HG02642 (cell line): ENCODE measurements around the gene ABCA5.

Experiments used
- ATAC-seq: cut with Tn5 transposase; IDR thresholded peaks from one replicate; pipeline ENCODE4 v1.9.1; 2021; ENCODE audit warnings: mild to moderate bottlenecking; ENCODE audit not compliant: unreplicated experiment, poor library complexity

The ABCA5 gene, protein sequence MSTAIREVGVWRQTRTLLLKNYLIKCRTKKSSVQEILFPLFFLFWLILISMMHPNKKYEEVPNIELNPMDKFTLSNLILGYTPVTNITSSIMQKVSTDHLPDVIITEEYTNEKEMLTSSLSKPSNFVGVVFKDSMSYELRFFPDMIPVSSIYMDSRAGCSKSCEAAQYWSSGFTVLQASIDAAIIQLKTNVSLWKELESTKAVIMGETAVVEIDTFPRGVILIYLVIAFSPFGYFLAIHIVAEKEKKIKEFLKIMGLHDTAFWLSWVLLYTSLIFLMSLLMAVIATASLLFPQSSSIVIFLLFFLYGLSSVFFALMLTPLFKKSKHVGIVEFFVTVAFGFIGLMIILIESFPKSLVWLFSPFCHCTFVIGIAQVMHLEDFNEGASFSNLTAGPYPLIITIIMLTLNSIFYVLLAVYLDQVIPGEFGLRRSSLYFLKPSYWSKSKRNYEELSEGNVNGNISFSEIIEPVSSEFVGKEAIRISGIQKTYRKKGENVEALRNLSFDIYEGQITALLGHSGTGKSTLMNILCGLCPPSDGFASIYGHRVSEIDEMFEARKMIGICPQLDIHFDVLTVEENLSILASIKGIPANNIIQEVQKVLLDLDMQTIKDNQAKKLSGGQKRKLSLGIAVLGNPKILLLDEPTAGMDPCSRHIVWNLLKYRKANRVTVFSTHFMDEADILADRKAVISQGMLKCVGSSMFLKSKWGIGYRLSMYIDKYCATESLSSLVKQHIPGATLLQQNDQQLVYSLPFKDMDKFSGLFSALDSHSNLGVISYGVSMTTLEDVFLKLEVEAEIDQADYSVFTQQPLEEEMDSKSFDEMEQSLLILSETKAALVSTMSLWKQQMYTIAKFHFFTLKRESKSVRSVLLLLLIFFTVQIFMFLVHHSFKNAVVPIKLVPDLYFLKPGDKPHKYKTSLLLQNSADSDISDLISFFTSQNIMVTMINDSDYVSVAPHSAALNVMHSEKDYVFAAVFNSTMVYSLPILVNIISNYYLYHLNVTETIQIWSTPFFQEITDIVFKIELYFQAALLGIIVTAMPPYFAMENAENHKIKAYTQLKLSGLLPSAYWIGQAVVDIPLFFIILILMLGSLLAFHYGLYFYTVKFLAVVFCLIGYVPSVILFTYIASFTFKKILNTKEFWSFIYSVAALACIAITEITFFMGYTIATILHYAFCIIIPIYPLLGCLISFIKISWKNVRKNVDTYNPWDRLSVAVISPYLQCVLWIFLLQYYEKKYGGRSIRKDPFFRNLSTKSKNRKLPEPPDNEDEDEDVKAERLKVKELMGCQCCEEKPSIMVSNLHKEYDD (N-terminal part only)

DNA sequence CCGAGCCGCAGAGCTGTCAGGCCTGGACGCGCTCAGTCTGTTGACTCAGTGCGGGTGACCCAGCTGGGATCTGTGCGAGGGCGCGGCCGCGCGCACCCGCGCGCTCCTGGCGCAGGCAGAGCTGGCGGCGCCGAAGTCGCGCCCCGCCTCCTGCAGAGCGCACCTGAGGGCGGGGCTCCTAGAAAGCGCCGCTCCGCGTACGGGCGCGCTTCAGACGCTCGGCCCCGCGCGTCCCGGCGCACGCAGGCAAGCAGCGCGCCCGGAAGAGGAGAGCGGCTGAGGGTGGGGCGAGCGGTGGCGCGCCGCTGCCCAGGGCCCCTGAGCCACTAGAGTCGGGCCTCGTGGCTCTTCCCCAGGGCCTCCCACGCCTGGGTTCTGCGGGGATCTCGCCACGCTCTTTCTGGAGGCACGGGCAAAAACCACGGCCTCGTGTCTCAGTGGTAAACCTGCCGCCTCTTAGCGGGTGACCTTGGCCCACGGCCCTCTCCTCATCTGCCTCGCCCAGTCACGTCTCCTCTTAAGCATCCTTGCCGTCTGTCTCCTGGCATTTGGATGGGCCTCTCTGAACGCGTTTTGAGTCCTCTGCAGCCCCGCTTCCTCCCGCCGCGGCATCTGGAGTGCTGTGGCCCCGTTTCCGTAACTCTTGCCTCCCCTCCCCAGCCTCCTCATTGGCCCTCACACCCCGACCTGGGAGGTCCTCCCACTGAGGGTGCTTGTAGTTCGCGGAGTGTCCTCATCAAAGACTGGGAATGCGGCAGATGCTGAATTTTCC is at the start of gene ABCA5:
Gene ABCA5, minus strand, starts transcription at position 74 of the 772 bp plus-strand sequence. CDS start 12,718 bp downstream, outside the sequence.
- ATAC-seq: peak; percentile 94

DNA sequence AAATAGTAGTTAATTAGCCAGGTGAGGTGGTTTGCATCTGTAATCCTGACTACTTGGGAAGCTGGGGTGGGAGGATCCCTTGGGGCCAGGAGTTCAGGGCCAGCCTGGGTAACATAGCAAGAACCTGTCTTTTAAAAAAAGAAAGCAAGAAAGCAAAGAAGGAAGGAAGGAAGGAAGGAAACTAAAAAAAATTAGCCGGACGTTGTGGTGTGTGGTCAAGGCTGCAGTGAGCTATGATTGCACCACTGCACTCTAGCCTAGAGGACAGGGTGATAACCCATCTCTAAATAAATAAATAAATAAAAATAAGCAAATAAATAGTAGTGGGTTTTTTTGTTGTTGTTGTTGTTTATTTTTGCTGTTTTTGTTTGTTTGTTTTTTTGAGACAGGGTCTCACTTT is 48.3 kb upstream of the ABCA5 start:
- ATAC-seq: no peak

DNA sequence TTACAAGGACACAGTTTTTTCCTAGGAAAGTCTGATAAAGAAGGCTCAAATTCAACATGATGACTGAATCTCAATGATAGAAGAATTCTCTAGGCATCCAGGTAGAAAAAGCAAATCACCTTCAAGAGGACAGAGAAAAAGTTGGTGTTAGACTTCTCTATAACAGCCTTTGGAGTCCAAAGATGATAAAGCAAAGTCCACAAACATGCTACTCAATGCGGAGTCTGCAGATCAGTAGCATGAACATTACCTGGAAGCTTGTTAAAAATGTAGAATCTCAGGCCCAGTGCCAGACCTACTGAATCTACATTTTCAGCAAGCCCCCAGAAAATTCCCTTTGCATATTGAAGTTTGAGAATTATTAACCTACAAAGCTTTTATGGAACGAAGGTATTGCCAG is 46.1 kb upstream of the ABCA5 start:
- no peak for ATAC-seq

DNA sequence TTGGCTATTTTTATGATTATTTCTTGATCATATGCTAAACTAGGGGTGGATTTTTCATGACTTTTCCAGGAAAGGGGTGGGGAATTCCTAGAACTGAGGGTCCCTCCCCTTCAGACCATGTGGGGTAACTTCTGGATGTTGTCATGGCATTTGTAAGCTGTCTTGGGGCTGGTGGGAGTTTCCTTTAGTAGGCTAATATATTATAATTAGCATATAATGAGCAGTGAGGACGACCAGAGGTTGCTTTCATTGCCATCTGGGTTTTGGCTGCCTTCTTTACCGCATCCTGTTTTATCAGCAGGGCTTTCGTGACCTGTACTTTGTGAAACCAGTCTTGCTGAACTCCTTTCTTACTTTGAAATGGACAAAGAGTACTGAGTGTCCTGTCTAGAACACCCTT is 40.4 kb upstream of the ABCA5 start:
- peak; percentile 82 for ATAC-seq

DNA sequence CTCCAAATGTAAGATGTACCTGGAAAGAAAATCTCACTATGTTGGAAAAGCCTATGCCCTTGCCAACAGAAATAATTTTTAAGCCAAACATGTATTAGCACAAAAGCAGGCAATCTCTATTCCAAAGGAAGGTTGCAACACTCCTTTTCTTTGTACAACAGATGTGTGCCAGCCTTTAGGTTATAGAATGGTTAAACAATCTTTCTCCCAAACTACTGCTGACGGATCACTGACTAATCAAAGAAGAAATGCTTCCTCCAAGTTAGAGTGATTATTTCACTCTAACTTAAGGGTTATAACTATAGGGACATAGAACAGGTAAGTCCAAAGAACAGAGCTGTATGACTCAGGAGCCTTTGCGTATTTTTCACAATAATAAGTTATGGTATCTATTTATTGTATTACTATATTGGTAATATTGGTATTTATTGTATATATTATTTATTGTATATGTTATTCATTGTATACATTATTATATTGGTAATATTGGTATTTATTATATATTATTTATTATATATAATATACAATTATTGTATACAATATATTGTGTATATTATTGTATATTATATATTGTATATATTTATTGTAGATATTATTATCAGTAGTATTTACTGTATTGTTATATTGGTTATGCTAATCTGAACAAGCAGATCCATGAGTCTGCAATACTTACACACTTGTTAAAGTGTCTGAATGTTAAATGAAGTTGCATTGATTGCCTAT is 36.7 kb upstream of the ABCA5 start:
- ATAC-seq: no peak

DNA sequence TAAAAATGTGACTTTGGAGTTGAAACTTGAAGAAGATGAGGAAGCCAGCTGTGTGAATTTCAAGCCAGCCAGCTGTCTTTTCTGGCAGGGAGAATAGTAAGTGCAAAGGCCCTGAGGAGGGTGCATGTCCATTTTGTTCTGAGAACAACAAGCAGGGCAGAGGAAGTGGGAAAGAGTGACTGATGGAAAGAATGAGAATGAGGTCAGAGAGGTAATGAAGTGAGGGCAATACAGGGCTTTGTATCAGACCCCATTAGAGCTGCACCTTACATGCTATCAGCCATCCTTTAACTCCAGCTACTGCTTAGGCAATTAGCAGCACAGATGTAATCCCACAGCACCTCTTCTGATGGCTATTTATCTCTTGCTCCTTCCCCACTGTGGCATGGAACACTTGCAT is 34.2 kb upstream of the ABCA5 start:
- ATAC-seq: no peak

DNA sequence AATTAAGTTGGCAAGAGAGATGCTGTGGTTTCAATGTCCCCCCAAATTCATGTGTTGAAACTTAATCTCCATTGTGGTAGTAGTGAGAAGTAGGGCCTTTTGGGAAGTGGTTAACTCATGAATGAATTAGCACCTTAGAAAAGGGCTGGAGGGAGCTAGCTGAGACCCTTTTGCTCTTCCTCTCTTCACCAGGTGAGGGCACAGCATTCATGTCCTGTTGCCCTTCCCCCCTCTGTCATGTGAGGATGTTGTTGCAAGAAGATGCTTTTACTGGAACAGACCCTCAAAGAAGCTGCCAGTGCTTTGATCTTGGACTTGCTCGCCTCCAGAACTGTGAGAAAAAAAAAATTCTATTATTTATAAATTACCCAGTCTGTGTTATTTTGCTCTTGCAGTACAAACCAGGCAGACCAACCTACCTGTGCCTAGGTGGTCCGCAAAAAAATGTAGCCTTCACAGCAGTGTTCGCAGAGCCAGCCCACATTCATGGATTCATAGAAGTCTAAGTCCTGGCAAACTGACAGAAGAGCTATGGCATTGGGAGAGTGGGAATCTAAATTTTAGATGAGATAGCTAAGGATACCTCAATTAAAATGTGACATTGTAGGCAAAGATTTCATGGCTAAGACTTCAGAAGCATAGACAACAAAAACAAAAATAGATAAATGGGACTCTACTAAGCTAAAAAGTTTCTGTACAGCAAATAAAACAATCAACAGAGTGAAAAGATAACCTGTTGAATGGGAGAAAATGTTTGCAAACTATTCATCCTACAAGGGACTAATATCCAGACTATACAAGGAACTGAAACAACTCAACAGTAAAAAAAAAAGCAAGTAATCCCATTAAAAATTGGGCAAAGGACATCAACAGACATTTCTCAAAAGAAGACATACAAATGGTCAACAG is 32.0 kb upstream of the ABCA5 start:
- no peak for ATAC-seq

DNA sequence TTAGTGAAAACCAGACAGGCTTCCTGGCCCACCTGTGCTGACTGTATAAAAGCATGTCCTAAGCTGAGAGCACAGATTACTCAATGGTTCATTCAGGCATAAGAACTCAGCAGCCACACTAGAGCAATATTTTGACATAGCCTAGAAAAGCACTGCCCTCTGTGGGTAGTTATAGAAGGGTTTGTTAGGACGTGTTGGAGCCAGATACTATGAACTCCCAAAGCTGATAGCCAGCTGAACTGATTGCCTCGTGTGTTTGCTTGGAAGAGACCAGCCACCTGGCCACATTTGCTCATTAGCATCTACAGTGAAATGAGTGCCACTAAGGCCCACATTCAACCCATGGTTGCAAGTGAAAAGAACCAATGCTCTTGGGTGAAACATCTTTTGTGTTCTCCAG is 30.8 kb upstream of the ABCA5 start:
- no peak for ATAC-seq

DNA sequence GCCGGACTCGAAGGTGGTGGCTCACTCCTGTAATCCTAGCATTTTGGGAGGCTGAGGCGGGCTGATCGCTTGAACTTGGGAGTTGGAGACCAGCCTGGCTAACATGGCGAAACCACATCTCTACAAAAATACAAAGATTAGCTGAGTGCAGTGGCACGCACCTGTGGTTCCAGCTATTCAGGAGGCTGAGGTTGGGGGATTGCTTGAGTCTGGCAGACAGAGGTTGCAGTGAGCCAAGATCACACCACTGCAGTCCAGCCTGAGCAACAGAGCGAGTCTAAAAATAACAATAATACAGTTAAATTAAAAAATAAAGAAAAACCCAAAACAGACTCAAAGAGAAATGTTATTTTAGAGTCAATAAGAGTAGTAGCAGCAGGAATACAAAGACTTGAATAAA is 29.7 kb upstream of the ABCA5 start:
- ATAC-seq: no peak

DNA sequence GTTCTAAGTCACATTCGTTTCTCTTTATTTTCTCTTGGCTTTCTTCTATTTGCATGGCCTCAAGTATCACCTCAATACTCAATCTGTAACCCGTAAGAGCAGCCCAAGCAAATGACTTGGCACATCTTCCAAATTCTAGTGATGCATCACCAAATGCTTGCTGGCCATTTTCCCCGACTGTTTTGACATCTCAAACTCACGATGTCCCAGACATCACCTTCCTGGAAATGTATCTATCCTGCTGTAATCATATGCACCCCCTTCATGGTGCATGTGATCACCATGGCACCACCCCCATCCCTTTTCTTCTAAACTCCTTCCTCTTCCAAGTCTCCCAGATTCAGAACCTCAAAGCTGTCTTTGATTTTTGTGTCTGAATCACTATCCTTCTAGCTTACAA is 24.0 kb upstream of the ABCA5 start:
- no peak for ATAC-seq

DNA sequence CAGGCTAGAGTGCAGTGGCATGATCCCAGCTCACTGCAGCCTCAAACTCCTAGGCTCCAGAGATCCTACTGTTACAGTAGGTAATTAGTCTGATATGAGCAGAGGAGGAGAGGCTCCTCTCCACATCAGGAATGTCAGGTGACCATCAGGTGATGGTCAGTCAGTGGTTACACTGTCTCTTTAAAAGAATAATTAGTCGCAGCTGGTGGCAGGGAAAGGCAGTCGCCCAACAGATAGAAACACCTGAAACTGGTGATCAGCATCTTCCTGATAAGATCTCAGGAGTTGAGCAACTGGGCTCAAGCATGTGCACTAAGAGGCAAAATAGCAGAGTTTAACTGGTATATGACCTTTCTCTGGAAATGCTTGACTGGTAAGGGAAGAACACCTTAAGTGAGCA is 21.5 kb upstream of the ABCA5 start:
- ATAC-seq: no peak

DNA sequence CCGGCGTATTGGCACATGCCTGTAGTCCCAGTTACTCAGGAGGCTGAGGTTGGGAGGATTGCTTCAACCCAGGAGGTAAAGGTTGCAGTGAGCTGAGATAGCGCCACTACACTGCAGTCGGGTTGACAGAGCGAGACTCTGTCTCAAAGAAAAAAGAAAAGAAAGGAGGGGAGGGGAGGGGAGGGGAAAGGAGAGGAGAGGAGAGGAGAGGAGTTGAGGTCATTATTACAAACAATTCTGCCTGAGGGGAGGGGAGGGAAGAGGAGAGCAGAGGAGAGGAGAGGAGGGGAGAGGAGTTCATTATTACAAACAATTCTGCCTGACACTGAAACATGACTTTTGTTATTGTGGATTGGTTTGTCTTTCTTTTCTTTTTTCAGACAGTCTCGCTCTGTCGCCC is 19.8 kb upstream of the ABCA5 start:
- ATAC-seq: no peak

DNA sequence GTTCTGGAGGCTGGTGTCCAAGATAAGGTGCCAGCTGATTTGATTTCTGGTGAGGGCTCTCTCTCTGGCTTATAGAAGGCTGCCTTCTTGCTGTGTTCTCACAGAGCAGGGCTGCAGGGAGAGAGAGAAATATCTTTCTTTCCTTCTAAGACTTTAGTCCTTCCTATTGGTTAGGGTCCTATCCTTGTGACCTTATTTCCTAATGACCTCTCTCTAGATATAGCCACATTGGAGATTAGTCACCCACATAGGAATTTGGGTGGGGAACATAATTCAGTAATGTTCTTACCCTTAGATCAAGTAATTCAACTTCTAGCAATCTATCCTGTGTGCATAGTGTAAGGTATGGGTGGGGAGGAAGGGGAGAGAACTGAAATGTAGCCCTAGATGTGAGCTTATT is 18.0 kb upstream of the ABCA5 start:
- ATAC-seq: no peak

DNA sequence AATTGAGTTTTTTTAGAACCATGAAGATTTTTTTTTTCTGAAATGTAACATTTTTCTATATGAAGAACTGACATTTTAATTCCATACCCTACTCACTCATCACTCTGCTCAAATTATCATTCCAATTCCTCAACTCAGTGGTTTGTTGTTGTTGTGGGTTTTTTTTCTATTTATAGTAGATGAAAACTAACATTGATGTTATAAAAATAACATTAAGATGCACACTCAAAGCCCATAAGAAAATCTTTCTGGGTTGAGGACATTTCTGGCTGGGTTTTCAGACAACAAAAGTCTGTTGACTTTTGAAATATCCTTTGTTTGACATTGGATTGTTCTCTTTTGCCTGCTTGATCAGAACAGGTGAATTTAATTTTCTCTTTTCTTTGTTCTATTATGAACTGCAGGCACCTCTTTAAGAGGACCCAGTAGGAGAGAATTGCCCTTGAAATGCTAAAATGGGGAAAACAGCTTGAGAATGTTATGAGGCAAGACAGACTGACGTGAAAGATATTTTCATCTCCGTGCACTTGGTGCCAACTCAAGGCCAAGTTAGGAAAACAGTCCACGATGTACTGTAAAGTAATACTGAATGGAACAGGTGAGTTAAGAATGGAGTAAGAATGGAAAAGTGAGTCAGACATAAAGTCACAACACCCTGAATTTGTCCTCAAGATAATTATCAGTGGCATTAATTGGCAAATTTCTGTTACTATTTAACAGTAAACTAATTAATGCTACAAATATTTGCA is 16.1 kb upstream of the ABCA5 start:
- no peak for ATAC-seq

DNA sequence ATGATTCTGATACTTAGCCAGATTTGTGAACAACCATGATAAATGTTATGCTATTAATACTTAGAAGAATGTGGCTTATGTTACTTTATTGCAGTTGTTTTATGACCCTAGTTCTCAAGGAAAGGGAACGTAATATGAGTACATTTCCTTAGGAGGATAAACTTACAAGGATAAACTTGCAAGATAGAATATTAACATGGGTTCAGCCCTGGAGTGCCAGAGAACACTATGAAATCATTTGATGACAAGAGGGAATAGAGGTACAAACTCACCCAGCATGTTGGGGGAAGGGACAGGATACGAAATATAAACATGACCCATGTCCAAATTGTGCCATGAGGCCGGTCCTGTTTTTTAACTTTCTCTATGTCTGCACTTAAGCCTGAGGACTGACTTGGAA is 13.0 kb upstream of the ABCA5 start:
- no peak for ATAC-seq

DNA sequence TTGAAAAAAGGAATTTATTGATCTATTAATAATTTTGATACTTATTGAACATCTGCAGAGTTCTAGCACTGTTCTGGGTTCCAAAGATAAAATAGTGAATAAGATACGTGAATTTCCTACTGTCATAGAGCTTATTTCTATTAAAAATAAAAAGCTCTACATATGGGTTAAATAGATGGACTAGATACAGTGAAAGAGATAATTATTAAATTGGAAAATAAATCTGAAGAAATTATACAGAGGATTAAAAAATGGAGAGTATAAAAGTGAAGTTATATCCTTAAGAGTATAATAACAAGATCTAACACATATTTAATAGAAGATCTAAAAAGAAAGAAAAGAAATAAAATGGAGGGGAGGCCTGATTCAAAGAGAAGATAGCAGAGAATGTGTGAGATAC is 10.1 kb upstream of the ABCA5 start:
- no peak for ATAC-seq

DNA sequence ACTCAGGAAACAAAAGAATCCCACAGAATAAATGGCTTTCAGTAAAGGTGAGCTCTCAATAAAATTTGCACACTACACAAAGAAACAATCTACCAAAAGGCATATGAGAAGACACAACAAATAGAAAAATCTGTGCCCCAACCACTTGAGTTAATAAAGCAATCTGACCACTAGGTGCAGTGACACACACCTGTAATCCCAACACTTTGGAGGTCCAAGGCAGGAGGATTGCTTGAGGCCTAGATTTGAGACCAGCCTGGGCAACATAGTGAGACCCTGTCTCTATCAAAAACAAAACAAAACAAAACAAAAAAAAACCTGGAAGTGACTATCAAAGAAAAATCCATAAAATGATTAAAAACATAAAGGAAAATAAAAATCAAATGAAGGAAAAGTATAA is 9.6 kb upstream of the ABCA5 start:
- ATAC-seq: no peak

DNA sequence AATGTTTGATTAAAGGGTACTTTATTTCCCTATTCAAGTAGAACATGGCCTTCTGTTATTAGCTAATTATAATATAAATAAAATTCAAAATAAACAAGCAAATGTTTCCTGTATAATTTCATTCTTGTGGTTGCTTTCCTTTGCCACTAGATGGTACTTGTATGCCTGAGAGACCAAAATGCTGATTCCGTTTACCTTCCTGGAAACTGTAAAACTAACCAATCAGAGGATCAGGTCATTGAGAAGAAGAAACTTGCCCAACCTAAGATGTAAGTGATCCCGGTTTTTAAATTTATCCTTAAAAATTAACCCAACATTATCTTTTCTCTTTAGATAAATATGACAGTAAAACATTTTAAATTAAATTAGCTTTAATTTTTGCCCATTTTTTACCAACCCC is 8.1 kb upstream of the ABCA5 start:
- no peak for ATAC-seq
